HG03159 (cell line): ENCODE measurements around the gene PRPS2.

Experiments used
- ATAC-seq: cut with Tn5 transposase; IDR thresholded peaks from one replicate; pipeline ENCODE4 v1.9.1; 2021; ENCODE audit warnings: mild to moderate bottlenecking, moderate library complexity; ENCODE audit not compliant: unreplicated experiment

Gene PRPS2

GRCh38 chrX:12791257-12792228 lies at the start of gene PRPS2:
Gene PRPS2 (plus strand): TSS chrX:12791412. CDS start chrX:12791498, 86 bp downstream.
- peak; percentile 64 for ATAC-seq

DNA sequence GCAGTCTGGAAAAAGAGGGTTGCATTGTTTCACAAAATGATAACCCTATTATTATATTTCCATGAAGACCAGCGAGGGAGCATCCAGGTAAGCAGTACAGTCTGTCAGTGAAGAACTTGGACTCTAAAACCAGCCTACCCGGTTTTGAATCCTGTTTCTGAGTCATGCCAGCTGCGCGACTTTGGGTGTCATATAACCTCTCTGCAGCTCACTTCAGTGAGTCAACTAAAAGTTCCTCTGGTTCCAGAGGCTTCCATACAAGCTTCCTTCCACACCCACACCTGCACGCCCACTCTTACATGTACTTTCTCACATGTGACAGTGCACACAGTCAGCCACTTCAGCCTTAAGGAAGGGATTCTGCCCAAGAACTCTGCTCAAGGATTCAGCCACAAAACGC lies 49.8 kb upstream of the PRPS2 start:
- ATAC-seq: no peak

GRCh38 chrX:12747433-12747832 lies 43.8 kb upstream of the PRPS2 start:
- ATAC-seq: no peak

- ATAC-seq: no peak
Observed at GRCh38 chrX:12751887-12752286, 39.3 kb upstream of the PRPS2 start.

DNA sequence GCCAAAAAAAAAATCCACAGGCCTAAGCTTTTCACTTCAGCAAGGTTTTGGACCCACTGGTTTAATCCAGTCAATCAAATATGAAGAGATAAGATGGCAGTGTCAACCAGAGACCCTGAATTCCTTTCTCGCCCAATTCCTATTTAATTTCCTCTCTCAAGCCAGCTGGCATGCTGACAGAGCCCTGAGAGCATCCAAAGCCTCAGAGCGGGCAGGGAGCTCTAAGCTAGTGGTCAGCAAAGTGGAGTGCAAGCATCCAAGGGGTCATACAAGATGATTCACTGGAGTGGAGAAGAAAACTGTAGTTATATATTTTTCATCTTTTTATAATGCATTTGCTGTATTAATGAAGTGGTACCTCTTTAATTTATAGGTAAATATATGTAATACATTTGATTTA lies 37.8 kb upstream of the PRPS2 start:
- ATAC-seq: no peak

- no peak for ATAC-seq
Observed at GRCh38 chrX:12758291-12758690, 32.9 kb upstream of the PRPS2 start.

- no peak for ATAC-seq
Observed at GRCh38 chrX:12767856-12768255, 23.4 kb upstream of the PRPS2 start.

DNA sequence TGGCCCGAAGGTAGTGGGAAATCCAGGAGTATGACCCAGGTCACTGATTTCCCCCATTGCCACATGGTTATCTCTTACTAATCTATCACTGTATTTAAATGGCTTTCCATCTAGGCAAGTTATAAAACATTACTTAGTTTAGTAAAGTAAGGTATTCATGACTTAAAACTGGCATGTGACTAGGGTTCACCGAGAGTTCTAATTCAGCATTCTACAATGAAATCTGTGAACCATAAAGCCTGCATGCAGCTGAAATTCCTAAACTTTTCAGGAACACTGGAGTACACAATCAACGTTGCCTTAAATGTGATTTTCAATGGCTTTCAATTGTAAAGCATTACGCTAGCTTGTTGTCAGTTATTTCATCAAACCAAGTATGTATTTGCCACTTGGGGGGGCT lies 22.7 kb upstream of the PRPS2 start:
- ATAC-seq: no peak

DNA sequence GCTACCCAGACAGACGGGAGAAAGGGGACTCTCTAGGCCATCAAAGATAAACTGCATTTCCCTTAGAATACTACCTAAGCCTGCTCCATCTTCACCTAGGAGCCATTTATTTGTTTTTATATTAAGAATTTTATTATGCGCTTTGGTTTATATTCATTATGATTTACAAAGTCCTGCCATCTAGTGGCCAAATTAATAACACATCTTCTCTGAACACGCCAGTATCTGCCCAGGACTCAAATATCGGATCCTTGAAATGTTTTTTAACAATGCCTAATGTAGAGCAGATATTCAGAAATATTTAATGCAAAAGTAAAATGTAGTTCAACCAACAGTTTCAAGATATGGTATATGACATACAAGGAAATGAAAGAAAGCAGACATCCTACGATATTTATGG lies 20.8 kb upstream of the PRPS2 start:
- ATAC-seq: peak; percentile 54

DNA sequence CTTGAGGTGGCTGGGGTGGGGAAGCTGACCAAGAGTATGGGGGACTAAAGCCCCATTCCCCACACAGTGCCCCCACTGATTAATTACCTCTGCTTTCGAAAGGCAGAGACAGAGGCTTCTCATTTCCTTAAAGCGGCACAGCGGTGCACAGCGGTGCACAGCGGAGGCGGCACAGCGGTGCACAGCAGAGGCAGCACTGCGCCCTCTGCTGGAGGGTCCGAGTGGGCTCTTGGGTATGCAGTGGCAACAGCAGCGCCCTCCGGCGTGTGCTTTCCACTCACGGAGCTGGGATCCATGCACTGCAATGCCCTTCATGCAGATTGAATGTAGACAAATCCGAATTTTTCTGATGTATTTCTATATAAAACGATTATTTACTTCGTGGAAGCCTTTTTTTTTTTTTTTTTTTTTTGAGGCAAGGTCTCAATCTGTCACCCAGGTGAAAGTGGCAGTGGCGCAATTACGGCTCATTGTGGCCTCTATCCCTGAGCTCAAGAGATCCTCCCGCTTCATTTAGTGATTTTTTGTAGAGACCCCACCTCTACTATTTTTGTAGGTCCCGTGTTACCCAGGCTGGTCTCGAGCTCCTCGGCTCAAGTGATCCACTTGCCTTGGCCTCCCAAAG lies 19.7 kb upstream of the PRPS2 start:
- peak; percentile 99 for ATAC-seq

GRCh38 chrX:12777670-12778069 lies 13.5 kb upstream of the PRPS2 start:
- ATAC-seq: no peak

DNA sequence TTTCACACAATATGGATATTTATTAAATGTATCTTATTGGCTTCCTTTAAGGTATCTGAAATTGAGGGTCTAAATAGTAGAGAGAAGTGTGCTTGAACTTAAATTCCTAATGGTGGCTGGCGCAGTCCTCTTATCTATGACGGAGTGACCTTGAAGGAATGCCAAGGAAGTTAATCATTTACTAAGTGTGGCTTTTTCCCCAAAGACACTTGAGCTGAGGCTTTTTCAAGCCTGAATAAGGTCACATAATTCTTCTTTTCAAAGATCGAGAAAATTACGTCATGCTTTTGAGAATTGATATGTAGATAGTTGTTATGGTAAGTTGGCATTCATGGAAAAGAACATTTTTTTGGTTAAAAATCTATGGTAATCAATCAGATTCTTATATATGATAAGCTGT lies 11.7 kb upstream of the PRPS2 start:
- no peak for ATAC-seq

GRCh38 chrX:12788645-12789044 lies 2.6 kb upstream of the PRPS2 start:
- no peak for ATAC-seq

- ATAC-seq: no peak
Observed at GRCh38 chrX:12789976-12790375, 1.2 kb upstream of the PRPS2 start.

GRCh38 chrX:12790885-12791256 lies 341 bp upstream of the PRPS2 start:
- ATAC-seq: peak; percentile 16

GRCh38 chrX:12792711-12793110 lies 1.5 kb downstream of the PRPS2 start:
- no peak for ATAC-seq

- no peak for ATAC-seq
Observed at GRCh38 chrX:12794654-12795053, 3.4 kb downstream of the PRPS2 start.

GRCh38 chrX:12798601-12799000 lies 7.4 kb downstream of the PRPS2 start:
- no peak for ATAC-seq

GRCh38 chrX:12799118-12799517 lies 7.9 kb downstream of the PRPS2 start:
- no peak for ATAC-seq

- no peak for ATAC-seq
Observed at GRCh38 chrX:12802741-12803140, 11.5 kb downstream of the PRPS2 start.

DNA sequence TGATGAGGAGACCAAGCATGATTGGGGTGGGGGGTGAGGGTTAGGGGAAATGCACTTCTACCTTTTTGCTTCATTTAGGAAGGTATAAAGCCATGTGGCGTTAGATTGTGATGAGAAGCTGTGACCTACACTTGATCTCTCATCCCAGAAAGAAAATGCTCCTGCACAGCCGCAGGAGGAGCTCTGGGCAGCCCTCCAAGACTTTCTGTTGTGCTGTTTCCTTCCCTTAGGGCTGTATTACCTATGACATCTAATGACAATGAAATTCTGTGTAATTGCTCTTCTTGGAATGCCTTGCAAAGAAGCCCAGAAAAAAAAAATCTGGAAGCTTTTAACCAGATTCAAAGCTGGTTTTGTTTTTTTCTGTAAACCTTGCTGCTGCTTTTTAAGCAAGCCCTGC lies 13.4 kb downstream of the PRPS2 start:
- no peak for ATAC-seq

DNA sequence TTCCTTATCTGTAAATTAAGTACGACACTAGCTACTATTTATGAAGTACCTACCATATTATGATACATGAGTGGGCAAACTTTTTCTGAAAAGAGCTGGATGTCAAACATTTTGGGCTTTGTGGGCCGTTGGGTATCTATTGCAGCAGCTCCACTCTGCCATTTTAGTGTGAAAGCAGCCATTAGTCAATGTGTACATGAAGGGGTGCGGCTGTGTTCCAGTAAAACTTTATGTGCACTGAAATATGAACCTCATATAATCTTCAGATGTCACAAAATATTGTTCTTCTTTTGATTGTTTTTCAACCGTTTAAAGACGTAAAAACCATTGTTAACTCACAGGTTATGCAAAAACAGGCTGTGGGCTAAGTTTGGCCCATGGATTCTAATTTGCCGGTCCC lies 14.1 kb downstream of the PRPS2 start:
- no peak for ATAC-seq
